ENCODE measurements around the gene NXPH3. TPM values are rescaled to one million over a fixed set of nuclear protein-coding genes. Genes with fewer than 3 reads are reported as not detected.

NXPH3 gene
- total RNA-seq, 1 donor from 2014 or later: 4.5 TPM

DNA sequence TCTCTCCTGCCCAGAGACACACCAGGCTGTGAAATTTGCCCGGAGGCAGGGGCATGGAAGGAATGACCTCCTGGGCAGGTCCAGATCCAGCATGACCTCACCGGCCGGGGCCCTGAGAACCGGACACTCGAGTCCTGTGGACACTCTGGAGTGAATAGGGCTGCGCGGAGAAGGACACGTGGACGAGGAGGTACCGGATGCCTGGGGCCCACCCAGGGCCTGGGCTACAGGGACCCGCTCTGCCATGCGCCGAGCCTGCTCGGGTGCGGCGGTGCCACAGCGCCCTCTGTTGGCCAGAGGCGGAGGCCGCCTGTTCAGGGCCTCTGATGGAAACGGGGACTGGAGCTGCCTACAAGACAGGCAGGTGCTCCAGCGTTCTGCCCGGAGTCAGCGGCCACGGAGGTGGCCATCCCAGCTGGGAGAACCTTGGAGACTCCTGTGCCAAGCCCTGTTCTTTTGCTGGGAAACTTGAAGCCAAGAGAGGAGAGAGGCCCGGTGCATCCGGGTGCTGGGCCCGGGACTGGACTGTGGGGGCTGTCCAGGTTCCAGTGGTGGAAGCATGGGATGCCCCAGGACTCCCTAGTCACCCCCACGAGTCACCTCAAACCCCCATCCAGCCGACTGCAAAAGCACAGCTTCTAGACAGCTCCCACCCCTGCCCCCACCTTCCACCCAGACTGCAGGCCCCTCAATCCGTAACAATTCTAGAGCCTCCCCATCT, 19.3 kb upstream of the NXPH3 start:
- ATAC-seq: peak; percentile 93
- H3K27me3 ChIP-seq (ENCODE audit: low read depth): peaks cover 8% of the 10 kb centered on the region
- no peaks in the 10 kb centered on the region for H3K36me3 ChIP-seq
- TF ChIP-seq, protein P1, sequence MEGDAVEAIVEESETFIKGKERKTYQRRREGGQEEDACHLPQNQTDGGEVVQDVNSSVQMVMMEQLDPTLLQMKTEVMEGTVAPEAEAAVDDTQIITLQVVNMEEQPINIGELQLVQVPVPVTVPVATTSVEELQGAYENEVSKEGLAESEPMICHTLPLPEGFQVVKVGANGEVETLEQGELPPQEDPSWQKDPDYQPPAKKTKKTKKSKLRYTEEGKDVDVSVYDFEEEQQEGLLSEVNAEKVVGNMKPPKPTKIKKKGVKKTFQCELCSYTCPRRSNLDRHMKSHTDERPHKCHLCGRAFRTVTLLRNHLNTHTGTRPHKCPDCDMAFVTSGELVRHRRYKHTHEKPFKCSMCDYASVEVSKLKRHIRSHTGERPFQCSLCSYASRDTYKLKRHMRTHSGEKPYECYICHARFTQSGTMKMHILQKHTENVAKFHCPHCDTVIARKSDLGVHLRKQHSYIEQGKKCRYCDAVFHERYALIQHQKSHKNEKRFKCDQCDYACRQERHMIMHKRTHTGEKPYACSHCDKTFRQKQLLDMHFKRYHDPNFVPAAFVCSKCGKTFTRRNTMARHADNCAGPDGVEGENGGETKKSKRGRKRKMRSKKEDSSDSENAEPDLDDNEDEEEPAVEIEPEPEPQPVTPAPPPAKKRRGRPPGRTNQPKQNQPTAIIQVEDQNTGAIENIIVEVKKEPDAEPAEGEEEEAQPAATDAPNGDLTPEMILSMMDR (IDR thresholded peaks at IDR 0.05): peak; percentile 100
- no peak overlapping the region for H3K27ac ChIP-seq
- H3K4me3 ChIP-seq: no peak overlapping the region
- no peaks in the 10 kb centered on the region for H3K9me3 ChIP-seq
- peaks cover 6% of the 10 kb centered on the region for H3K4me1 ChIP-seq
- peak; percentile 82 for DNase-seq
- intact Hi-C loops (cut with DNase I): no loop called here

DNA sequence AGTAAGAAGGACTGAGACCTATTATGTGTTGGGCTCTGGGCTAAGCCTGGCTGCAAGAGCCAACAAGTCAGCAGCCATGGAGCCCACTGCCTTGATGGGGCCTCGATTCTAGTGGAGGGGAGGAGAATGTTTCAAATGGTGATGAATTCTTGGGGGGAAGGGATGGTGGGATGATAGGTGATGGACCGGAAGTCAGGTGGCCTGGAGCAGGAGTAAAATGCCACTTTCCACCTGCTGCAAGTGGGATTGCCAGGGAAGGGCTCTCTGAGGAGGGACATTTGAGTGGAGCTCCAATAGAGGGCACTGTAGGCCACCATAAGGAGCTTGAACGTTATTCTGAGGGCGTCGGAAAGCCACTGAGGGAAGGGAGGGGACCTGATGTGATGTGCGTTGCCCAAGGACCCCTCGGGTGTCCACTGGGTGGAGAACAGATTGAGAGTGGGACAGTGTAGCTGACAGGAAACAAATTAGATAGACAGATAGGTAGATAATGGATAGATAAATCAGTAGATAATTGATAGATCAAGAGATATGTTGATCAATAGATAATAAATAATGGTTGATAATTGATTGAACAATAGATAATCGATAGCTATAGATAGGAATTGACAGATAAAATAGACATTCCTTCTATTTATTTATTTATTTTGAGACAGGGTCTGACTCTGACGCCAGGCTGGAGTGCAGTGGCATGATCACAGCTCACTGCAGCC, 18.2 kb upstream of the NXPH3 start:
- intact Hi-C loops (cut with DNase I): no loop called here
- Histone ChIP-seq H3K27ac (no peak overlapping the region), H3K36me3 (no peaks in the 10 kb centered on the region), H3K9me3 (no peaks in the 10 kb centered on the region), H3K4me3 (no peak overlapping the region), H3K27me3 (ENCODE audit: low read depth) (peaks cover 8% of the 10 kb centered on the region), H3K4me1 (peaks cover 6% of the 10 kb centered on the region)
- no peak for DNase-seq
- TF ChIP-seq, protein P1 (IDR thresholded peaks at IDR 0.05): peak; percentile 55
- ATAC-seq: peak; percentile 65 to 70

DNA sequence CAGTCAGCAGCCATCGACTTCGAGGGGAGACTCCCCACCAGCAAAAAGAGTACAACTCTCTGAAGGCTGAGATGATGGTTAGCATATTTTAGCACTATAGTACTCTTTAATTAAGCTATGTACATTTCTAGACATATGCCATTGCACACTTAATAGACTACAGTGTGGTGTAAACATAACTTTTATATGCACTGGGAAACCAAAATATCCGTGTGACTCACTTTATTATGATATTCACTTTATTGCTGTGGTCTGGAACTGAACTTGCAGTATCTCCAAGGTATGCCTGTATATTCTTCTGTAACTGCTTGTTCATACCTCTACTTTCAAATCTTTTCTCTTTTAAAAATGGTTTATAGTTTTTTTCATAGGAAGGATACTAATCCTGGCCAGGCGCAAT, 11.0 kb upstream of the NXPH3 start:
- Histone ChIP-seq H3K4me3 (no peak overlapping the region), H3K27me3 (ENCODE audit: low read depth) (no peaks in the 10 kb centered on the region), H3K27ac (no peak overlapping the region), H3K4me1 (peaks cover 35% of the 10 kb centered on the region), H3K36me3 (no peaks in the 10 kb centered on the region), H3K9me3 (no peaks in the 10 kb centered on the region)
- DNase-seq (no peak), ATAC-seq (no peak)
- TF ChIP-seq, protein P1 (IDR thresholded peaks at IDR 0.05): no peak
- intact Hi-C loops (cut with DNase I): no loop called here

DNA sequence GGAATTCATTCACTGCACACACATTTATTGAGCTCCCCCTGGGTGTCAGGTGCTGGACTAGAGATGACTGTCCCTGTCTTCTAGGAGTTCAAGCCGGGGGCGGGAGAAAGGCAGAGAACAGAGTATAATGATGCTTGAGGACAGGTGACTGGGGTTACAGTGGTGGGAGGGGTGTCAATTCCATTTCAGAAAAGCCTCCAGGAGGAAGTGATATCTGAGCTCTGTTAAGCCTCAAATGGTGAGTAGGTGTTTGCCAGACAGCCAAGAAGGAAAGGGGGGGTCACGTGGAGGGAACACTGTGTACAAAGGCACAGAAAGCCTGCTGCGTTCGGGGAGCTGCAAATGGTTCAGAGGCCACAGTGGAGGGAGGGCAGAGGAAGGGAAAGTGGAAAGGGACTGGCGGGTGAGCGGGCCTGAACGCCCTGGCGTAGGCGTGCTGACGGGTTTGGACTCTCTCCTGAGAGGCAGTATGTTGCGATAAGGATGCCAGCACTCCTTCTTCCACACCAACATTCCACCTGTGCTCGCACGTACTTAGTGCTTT, 9.7 kb upstream of the NXPH3 start:
- intact Hi-C loops (cut with DNase I): no loop called here
- Histone ChIP-seq H3K9me3 (no peaks in the 10 kb centered on the region), H3K36me3 (no peaks in the 10 kb centered on the region), H3K4me3 (no peak overlapping the region), H3K27me3 (ENCODE audit: low read depth) (no peaks in the 10 kb centered on the region), H3K27ac (peak overlapping the region; percentile 59), H3K4me1 (peaks cover 40% of the 10 kb centered on the region)
- TF ChIP-seq, protein P1 (IDR thresholded peaks at IDR 0.05): no peak
- DNase-seq (peak; percentile 88), ATAC-seq (peak; percentile 78)

DNA sequence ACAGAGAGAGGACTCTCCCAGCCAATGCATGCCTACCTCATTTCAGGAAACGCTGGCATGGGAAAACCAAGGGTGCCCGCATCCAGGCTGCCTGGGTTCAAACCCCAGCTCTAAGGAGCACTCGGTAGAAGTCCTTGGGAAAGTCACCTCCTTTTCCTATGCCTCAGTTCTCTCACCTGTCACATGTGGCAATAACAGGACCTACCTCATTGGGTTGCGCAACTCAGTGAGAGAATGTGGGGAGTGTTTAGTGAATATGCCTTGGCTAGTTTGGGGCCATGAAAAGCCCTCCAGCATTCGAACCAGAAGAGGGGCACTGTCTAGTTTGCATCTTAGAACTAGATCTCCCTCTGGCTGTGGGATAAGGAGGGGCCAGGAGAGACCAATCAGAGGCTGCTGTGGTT, 9.0 kb upstream of the NXPH3 start:
- Histone ChIP-seq H3K9me3 (no peaks in the 10 kb centered on the region), H3K27me3 (ENCODE audit: low read depth) (no peaks in the 10 kb centered on the region), H3K4me3 (no peak overlapping the region), H3K36me3 (no peaks in the 10 kb centered on the region), H3K27ac (peak overlapping the region; percentile 59), H3K4me1 (peaks cover 40% of the 10 kb centered on the region)
- ATAC-seq: no peak
- TF ChIP-seq, protein P1 (IDR thresholded peaks at IDR 0.05): no peak
- DNase-seq: peak; percentile 32
- intact Hi-C loops (cut with DNase I): no loop called here

All from lower lobe of right lung (tissue), 2 donors.